Amniotic stem cell (primary cell): ENCODE data around the gene OR4A16.

Experiments used
- DNase-seq: peaks from one replicate; lab custom pipeline; 2025; lab: John Stamatoyannopoulos, UW

OR4A16 gene

GRCh38 chr11:55342901-55343300 is at the start of gene OR4A16:
Gene OR4A16 (plus strand): TSS chr11:55343201. CDS start chr11:55343201, 0 bp downstream.
- no peak for DNase-seq

GRCh38 chr11:55324500-55324899 is 18.5 kb upstream of the OR4A16 start:
- DNase-seq: no peak

- no peak for DNase-seq
Measured at GRCh38 chr11:55345306-55345705, 2.3 kb downstream of the OR4A16 start.

- DNase-seq: no peak
Measured at GRCh38 chr11:55349032-55349431, 6.0 kb downstream of the OR4A16 start.

- no peak for DNase-seq
Measured at GRCh38 chr11:55357560-55358184, 14.7 kb downstream of the OR4A16 start.

GRCh38 chr11:55367674-55368073 is 24.7 kb downstream of the OR4A16 start, which contains the start of gene OR4A15:
Gene OR4A15 (plus strand): TSS chr11:55367974. CDS start chr11:55367974, 0 bp downstream.
- DNase-seq: no peak
